ENCODE results near the gene AKT2.

AKT2 gene

GRCh38 chr19:40249201-40249600, 35.9 kb downstream of the AKT2 start:
- DNase-seq: no peak

- no peak for DNase-seq
Observed at GRCh38 chr19:40247735-40248262, 37.3 kb downstream of the AKT2 start.

DNA sequence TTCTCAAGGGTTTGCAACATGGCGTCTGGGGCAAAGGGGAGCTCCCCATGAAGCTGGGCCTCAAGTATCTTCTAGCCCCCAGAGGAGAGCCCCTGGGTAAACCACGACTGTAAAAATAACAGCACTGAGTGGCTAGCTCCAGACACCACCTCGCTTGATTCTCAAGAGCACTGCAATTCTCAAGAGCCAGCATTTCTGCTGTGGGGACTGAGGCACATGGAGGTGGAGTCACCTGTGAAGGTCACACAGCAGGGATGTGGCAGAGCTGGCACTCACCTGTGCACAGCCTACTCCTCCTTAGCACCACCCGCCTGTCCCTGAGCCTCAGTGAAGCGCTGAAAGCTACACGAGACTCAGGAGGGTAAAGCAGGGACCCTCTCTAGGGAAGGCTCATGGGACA, 38.0 kb downstream of the AKT2 start:
- DNase-seq: no peak

DNA sequence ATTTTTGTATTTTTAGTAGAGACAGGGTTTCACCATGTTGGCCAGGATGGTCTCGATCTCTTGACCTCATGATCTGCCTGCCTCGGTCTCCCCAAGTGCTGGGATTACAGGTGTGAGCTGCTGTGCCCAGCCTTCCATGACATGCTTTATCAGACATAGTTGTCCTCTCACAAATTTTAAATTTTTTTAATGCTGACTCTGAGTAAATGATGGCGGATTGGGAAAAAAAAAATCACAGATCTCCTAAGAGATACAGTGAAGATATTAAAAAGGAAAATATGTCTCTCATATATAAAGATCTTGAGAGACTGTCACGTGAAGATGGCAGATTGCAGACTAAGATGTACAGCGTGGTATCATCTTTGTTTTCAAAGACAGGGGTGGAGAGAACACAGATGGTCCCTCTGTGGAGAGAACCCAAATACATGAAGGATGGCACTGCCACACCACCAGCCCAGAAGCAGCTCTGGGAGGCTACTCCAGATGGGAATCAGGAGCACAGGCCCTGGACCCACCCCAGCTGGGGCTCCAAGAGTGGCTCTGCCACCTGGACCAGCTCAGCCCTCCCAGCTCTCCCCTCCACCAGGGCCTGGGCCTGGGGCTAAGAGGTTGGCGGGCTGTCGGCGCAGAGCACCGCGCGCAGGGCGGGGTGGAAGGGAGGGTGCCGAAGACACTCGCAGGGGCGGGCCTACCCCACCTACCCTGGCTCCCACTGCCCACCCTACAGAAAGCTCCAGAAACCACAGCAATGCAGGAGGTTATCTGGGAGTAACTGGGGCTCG, 38.7 kb downstream of the AKT2 start:
- DNase-seq: no peak

DNA sequence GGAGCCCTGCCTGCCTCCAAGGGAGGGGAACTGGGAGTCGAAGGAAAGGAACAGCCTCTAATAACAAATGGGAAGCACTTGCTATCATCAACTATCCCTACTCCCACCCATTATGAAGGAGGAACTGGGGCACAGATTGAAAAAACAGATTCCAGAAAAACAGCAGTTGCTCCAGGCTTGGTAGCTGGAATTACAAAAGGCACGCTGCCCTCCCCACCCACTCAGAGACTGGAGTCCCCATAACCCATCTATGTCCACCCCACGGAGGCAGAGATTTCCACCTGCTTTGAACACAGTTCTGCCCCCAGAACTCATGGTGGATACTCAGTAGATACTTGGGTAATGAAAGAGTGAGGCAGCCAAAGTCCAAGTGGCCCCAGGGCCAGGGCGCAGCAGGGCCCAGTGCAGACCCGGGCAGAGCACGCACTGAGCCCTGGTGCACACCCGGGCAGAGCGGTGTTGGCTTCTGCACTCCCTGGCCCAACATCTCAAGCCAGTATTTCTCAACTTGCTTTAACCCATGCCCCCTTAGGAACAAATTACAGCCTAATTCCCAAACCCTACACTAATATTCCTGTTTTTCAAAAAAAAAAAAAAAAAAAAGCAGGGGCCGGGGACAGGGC, 39.5 kb downstream of the AKT2 start:
- no peak for DNase-seq

- no peak for DNase-seq
Observed at GRCh38 chr19:40244579-40245317, 40.4 kb downstream of the AKT2 start.

- no peak for DNase-seq
Observed at GRCh38 chr19:40243181-40243580, 42.0 kb downstream of the AKT2 start.

GRCh38 chr19:40242480-40242879, 42.7 kb downstream of the AKT2 start:
- no peak for DNase-seq

- no peak for DNase-seq
Observed at GRCh38 chr19:40241809-40242384, 43.2 kb downstream of the AKT2 start.

GRCh38 chr19:40241125-40241808, 43.9 kb downstream of the AKT2 start:
- DNase-seq: no peak

GRCh38 chr19:40240332-40240731, 44.8 kb downstream of the AKT2 start:
- no peak for DNase-seq

GRCh38 chr19:40239415-40240226, 45.5 kb downstream of the AKT2 start:
- DNase-seq: no peak

GRCh38 chr19:40238775-40239174, 46.4 kb downstream of the AKT2 start:
- DNase-seq: no peak

DNA sequence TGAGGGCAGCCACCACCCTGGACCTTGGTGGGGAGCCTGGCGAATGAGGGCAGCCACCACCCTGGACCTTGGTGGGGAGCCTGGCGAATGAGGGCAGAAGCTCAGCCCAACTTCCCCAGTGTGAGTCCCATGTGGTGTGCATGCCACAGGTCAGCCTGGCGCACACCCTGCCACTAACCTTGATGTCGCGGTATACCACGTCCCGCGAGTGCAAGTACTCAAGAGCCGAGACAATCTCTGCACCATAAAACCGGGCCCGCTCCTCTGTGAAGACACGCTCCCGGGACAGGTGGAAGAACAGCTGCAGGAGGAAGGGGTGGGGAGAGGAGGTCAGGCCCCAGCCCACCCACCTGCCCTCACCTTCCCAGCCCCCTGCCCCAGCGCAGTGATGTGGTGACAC, 47.4 kb downstream of the AKT2 start:
- DNase-seq: no peak

- no peak for DNase-seq
Observed at GRCh38 chr19:40236366-40236765, 48.8 kb downstream of the AKT2 start.

DNA sequence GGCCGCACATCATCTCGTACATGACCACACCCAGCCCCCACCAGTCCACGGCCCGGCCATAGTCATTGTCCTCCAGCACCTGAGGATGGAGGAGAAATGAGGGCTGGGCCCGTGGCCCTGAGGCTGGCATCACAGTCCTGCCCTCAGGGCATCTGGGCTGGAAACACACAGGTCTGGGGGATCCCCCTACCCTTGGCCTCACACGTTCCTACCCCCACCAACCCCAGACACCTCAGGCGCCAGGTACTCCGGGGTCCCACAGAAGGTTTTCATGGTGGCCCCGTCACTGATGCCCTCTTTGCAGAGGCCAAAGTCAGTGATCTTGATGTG, 49.2 kb downstream of the AKT2 start:
- DNase-seq: no peak

DNA sequence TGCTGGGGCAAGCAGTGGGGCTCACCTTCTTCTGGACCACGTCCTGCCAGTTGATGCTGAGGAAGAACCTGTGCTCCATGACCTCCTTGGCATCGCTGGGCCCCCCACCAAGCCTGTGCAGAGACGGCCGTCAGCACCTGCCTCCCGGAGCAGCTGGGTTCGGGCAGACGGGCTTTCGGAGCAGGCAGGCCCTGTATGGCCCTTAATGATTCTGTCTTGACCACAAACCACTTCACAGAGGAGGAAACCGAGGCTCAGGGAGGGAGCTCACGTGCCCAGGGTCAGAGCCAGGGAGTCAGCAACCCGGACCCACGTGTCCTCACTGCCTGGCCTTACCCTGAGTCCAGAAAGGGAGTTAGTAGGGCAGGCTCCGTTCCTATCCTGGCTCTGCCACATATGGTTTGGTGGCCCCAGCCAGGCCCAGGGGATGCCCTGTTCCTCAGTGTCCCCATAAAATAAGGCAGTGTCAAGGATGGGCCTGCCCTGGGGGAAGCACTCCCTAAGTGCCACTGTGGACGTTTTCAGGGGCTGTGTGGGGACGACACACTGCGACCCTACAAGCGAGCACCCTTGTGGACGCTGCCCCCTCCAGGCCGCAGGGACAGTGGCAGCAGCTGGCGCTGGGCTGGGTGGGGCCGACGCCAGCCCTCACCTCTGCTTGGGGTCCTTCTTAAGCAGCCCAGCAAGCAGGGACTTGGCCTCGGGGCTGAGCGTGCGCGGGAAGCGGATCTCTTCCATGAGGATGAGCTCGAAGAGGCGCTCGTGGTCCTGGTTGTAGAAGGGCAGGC, 49.7 kb downstream of the AKT2 start:
- no peak for DNase-seq

DNA sequence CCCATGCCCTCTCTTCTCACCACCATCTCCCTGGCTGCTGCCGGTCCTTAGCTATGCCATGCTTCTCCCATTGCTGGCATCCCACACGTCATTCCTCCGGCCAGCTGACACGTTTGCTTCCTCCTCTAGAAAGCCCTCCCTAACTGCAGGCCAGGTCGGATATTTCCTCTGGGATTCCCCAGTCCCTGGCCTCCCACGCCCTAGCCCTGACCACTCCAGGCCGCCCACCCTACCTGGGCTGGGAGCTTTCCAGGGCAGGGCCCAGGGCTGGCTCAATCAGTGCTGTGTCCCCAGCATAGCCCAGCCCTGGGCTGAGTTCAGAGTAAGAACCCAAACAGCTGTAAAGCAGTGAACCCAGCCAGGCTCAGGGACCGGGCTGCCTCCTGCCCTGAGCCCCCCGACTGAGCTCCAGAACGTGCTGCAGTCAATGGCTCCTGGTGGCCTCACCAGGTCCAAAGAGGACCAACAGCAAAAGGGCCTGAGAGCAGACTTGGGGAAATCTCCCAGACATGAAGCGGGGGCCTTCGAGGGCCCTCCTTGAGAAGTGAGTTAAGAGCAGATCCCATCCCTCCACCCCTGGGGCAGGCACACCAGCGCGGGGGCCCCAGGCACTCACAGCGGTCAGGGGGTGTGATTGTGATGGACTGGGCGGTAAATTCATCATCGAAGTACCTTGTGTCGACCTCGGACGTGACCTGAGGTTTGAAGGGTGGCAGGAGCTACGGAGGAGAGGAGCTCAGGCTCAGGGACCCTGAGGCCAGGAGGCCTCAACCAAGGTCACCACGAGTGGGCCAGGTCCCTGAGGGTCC, 50.5 kb downstream of the AKT2 start:
- DNase-seq: no peak

DNA sequence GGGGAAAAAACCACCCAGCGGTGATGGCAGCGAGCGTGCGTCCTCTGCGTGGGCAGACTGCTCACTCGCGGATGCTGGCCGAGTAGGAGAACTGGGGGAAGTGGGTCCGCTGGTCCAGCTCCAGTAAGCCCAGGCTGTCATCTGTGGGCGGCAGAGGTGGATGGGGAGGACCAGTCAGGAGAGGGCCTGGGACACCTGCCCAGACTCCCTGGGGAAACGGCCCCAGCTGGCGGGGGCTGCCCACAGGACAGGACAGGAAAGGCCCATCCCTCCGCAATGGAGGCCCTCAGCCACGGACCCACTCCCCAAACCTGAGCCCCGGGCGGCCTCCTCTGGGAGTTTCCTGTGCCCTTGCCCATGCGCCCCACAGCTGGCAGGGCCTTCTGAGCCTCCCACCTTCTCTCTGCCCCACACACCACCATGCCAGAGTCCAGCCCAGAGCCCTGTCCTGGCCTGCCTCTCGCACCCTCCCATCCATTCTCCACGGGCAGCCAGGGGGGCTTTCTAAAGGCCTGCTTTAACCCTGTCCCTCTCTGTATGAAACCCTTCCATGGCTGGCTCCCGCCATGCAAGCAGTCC, 51.2 kb downstream of the AKT2 start:
- DNase-seq: no peak
